ENCODE measurements around the gene CPNE6. TPM values are rescaled to one million over a fixed set of nuclear protein-coding genes. Genes with fewer than 3 reads are reported as not detected.
"Not testable (repeated sequence)": the region's sequence is repeated elsewhere in the genome, so short reads cannot be mapped to it uniquely, and the experiment has no call there.

The CPNE6 gene
- total and polyA plus RNA-seq, 8 donors = 0.12 TPM; not detected in 7

DNA sequence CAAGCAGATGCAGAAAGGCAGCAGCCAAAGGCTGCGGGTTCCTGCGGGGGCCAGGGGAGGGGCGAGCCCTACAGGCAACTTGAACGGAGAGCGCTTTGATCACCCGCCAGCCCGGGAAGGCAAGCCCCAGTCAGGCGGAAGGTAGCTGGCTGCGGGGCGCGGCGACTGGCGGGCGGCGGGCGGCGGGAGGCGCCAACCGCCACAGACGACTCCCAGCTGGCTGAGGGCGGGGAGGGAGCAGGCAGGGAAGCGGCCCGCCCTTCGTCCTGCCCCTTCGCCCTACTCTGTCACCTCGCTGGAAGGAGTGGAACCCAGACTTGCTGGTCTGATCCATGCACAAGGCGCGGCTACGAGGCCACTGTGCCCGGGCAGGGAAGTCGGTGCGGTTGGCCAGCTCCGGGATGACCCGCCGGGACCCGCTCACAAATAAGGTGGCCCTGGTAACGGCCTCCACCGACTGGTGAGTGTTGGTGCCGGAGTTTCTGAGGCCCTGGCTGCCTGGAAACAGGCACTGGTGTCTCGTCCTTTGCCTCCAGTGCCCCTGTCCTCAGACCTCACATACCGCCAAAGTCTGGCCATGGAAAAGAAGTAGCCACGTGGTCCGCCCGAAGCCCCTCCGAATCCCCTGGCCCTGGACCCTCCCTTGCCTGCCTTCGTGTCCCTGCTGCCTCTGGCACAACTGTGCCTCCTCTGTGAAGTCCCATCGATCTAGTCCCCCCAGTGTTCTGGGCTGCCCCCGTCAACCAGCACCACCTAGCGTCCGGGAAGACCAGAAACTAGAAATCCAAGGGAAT lies 35.0 kb upstream of the CPNE6 start:
- peak overlapping the region; percentile 60 to 62 for H3K4me3 ChIP-seq
- ATAC-seq (peak; percentile 96), DNase-seq (peak; percentile 72 to 95 (median 84))
- H3K27ac ChIP-seq = peak overlapping the region; percentile 87 to 90
- no peaks in the 10 kb centered on the region for H3K36me3 ChIP-seq
- H3K4me1 ChIP-seq = peaks cover 0 to 34% of the 10 kb centered on the region in 2 donors
- peaks cover 0 to 14% of the 10 kb centered on the region in 2 donors for H3K9me3 ChIP-seq
- H3K27me3 ChIP-seq = no peaks in the 10 kb centered on the region
- peak; percentile 59 to 72 for TF ChIP-seq CTCF (IDR thresholded peaks at IDR 0.05)
- intact Hi-C loops (cut with DNase I) = no loop called here

- ATAC-seq; intact Hi-C loops (cut with DNase I); H3K9me3 ChIP-seq; H3K27me3 ChIP-seq; H3K36me3 ChIP-seq; DNase-seq: not testable (repeated sequence)
- peaks cover 0 to 34% of the 10 kb centered on the region in 2 donors for H3K4me1 ChIP-seq
- peak overlapping the region; percentile 87 to 90 for H3K27ac ChIP-seq
- H3K4me3 ChIP-seq = peak overlapping the region; percentile 60 to 62
These were observed 34.3 kb upstream of the CPNE6 start for GRCh38 chr14:24036963-24037657.

DNA sequence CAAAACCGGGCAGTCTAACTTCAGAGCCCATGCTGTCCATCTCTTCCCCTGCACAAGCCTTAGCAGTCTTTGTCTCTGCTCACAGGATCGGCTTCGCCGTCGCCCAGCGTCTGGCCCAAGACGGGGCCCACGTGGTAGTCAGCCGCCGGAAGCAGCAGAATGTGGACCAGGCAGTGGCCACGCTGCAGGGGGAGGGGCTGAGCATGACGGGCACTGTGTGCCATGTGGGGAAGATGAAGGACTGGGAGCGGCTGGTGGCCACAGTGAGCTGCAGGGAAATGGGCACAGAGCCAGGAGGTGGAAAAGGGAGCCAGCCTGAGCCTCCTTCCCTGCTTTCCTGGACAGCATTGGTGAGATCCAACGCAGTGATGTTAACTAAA lies 33.7 kb upstream of the CPNE6 start:
- Histone ChIP-seq H3K27me3 (no peaks in the 10 kb centered on the region), H3K36me3 (no peaks in the 10 kb centered on the region), H3K4me3 (no peak overlapping the region), H3K27ac (no peak overlapping the region), H3K9me3 (peaks cover 0 to 2% of the 10 kb centered on the region in 2 donors), H3K4me1 (peaks cover 0 to 34% of the 10 kb centered on the region in 2 donors)
- intact Hi-C loops (cut with DNase I) = no loop called here
- DNase-seq (peak in 1 of 4 donors; percentile 31), ATAC-seq (no peak)
- TF ChIP-seq CTCF (IDR thresholded peaks at IDR 0.05) = no peak

GRCh38 chr14:24038686-24039085 lies 32.7 kb upstream of the CPNE6 start:
- H3K4me1 ChIP-seq = peaks cover 0 to 24% of the 10 kb centered on the region in 2 donors
- H3K4me3 ChIP-seq = no peak overlapping the region
- no peak for ATAC-seq
- intact Hi-C loops (cut with DNase I) = no loop called here
- no peak overlapping the region for H3K27ac ChIP-seq
- TF ChIP-seq CTCF (IDR thresholded peaks at IDR 0.05) = no peak
- no peak for DNase-seq
- no peaks in the 10 kb centered on the region for H3K9me3 ChIP-seq
- H3K36me3 ChIP-seq = no peaks in the 10 kb centered on the region
- H3K27me3 ChIP-seq = no peaks in the 10 kb centered on the region

DNA sequence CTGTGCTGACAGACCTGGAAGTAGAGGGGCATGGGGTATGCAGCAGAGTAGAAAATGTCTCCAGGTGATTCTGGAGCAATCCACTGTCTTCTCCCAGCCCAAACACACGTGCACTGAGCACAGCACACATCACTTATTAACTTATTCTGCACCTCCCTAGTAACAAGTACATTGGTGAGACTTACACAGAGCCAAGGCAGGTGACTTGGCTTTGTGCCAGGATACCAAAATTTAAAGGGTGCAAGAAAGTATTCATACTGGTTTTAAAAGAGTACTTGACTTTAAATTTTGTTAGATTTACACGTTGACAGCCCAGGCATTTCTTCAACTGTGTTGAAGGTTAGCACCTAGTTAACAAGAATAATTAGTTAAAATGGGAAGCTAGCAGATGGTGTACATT lies 30.7 kb upstream of the CPNE6 start:
- H3K4me3 ChIP-seq = no peak overlapping the region
- H3K27ac ChIP-seq = no peak overlapping the region
- H3K9me3 ChIP-seq = no peaks in the 10 kb centered on the region
- DNase-seq = no peak
- H3K4me1 ChIP-seq = peaks cover 0 to 8% of the 10 kb centered on the region in 2 donors
- TF ChIP-seq CTCF (IDR thresholded peaks at IDR 0.05) = no peak
- no peaks in the 10 kb centered on the region for H3K36me3 ChIP-seq
- intact Hi-C loops (cut with DNase I) = no loop called here
- H3K27me3 ChIP-seq = no peaks in the 10 kb centered on the region
- no peak for ATAC-seq
